A549 (cell line): Measurements from ENCODE around the gene DARS1. TPM values are rescaled to one million over a fixed set of nuclear protein-coding genes. Genes with fewer than 3 reads are reported as not detected.

Experiments used
- ATAC-seq, 2 experiments: fragments of 200-7000 bp in 1 of 2; fragments of >200 bp in 1 of 2; cut with Nextera tagmentation in 1 of 2; cut with Tn5 transposase in 1 of 2; 3 replicates each; pipeline versions ENCODE4 v1.8.0 to v1.9.1; 2018 to 2020; ENCODE audit warnings: mild to moderate bottlenecking in 1 of 2, moderate library complexity in 1 of 2
- CTCF ChIA-PET: fragments of 300-600 bp; sonication (Branson Sonifier 250); formaldehyde crosslinking; extraction: SDS; loops from one replicate; lab custom pipeline; 2021; ENCODE audit warnings: antibody characterized with exemption, inconsistent platforms; lab: Yijun Ruan, JAX
- POLR2A ChIA-PET: fragments of 350-600 bp; formaldehyde crosslinking; extraction: SDS; loops from one replicate; lab custom pipeline; 2021; ENCODE audit warnings: antibody characterized with exemption, inconsistent platforms; lab: Yijun Ruan, JAX
- DNase-seq, 2 experiments: peaks; one replicate each; pipeline versions ENCODE4 v3.0.0 to v3.0.0-alpha.2; 2011 to 2016; ENCODE audit warnings: low read depth in 1 of 2, low spot score in 1 of 2
- FAIRE-seq: peaks from 2 replicates; lab custom pipeline; 2011; peaks lifted over from hg19 to GRCh38; lab: Jason Lieb, UNC
- H3K27ac ChIP-seq, 2 experiments: fragments of >200 bp; sonication (Bioruptor Twin); formaldehyde crosslinking; 3 replicates each; pipeline ENCODE4 v1.5.1; 2016 to 2017
- H3K4me1 ChIP-seq: fragments of >200 bp; sonication (Bioruptor Twin); formaldehyde crosslinking; 3 replicates; pipeline ENCODE4 v1.6.1; 2016
- H3K4me2 ChIP-seq: fragments of >200 bp; sonication (Bioruptor Twin); formaldehyde crosslinking; 3 replicates; pipeline ENCODE4 v1.6.1; 2016
- H3K4me3 ChIP-seq: fragments of >200 bp; sonication (Bioruptor Twin); formaldehyde crosslinking; 3 replicates; pipeline ENCODE4 v1.5.1; 2016
- H3K9me3 ChIP-seq: fragments of >200 bp; sonication (Bioruptor Twin); formaldehyde crosslinking; 3 replicates; pipeline ENCODE4 v1.6.1; 2016
- BCL3 ChIP-seq: fragments of >200 bp; sonication (Bioruptor Twin); formaldehyde crosslinking; IDR thresholded peaks from 3 replicates; pipeline ENCODE4 v1.6.1; 2016
- CBX8 ChIP-seq: fragments of 200-600 bp; sonication (generic); IDR thresholded peaks from 2 replicates; pipeline ENCODE4 v1.6.1; 2016
- CHD2 ChIP-seq: fragments of 150-350 bp; IDR thresholded peaks from 2 replicates; pipeline ENCODE4 v1.6.1; 2014; ENCODE audit warnings: low read length; ENCODE audit not compliant: partially characterized antibody
- CHD4 ChIP-seq: fragments of 200-600 bp; sonication (generic); IDR thresholded peaks from 2 replicates; pipeline ENCODE4 v1.6.1; 2016; ENCODE audit warnings: antibody characterized with exemption, mild to moderate bottlenecking, borderline replicate concordance
- CTCF ChIP-seq: fragments of >200 bp; sonication (Bioruptor Twin); formaldehyde crosslinking; IDR thresholded peaks from 3 replicates; pipeline ENCODE4 v1.5.1; 2016
- E2F6 ChIP-seq: IDR thresholded peaks from 2 replicates; pipeline ENCODE4 v1.6.1; 2012; ENCODE audit warnings: low read depth, borderline replicate concordance
- EHMT2 ChIP-seq: fragments of 200-600 bp; sonication (generic); IDR thresholded peaks from 2 replicates; pipeline ENCODE4 v1.6.1; 2016; ENCODE audit warnings: antibody characterized with exemption, low read depth, mild to moderate bottlenecking, moderate library complexity
- ELK1 ChIP-seq: fragments of 150-350 bp; IDR thresholded peaks from 2 replicates; pipeline ENCODE4 v1.6.1; 2014; ENCODE audit warnings: low read depth, mild to moderate bottlenecking, low read length
- EP300 ChIP-seq, 2 experiments: fragments of >200 bp; sonication (Bioruptor Twin); formaldehyde crosslinking; IDR thresholded peaks; 2 replicates in 1 of 2; 3 replicates in 1 of 2; pipeline ENCODE4 v1.6.1; 2016 to 2017
- ESRRA ChIP-seq: fragments of 150-350 bp; IDR thresholded peaks from 2 replicates; pipeline ENCODE4 v1.6.1; 2014; ENCODE audit warnings: mild to moderate bottlenecking, low read length, borderline replicate concordance
- HES2 ChIP-seq: fragments of >200 bp; sonication (Bioruptor Twin); formaldehyde crosslinking; IDR thresholded peaks from 2 replicates; pipeline ENCODE4 v1.6.1; 2016
- HOXA7 ChIP-seq: fragments of 250-450 bp; sonication (Bioruptor Pico); IDR thresholded peaks from 2 replicates; pipeline ENCODE4 v1.5.0; 2020; ENCODE audit warnings: mild to moderate bottlenecking, moderate library complexity
- JUN ChIP-seq, 2 experiments: fragments of >200 bp; sonication (Bioruptor Twin); formaldehyde crosslinking; IDR thresholded peaks; 2 replicates in 1 of 2; 3 replicates in 1 of 2; pipeline ENCODE4 v1.6.1; 2016 to 2017
- KDM1A ChIP-seq: fragments of 200-600 bp; sonication (generic); IDR thresholded peaks from 2 replicates; pipeline ENCODE4 v1.6.1; 2016; ENCODE audit warnings: low read depth, mild to moderate bottlenecking
- MAFK ChIP-seq: fragments of 450-650 bp; IDR thresholded peaks from 2 replicates; pipeline ENCODE4 v1.6.1; 2014; ENCODE audit not compliant: partially characterized antibody
- NPAS2 ChIP-seq: fragments of 250-450 bp; sonication (Bioruptor Pico); IDR thresholded peaks from 2 replicates; pipeline ENCODE4 v1.8.0; 2022; ENCODE audit warnings: mild to moderate bottlenecking, moderate library complexity, borderline replicate concordance
- POLR2AphosphoS2 ChIP-seq: conservative IDR thresholded peaks from 2 replicates; pipeline ENCODE4 v1.6.1; 2012; ENCODE audit warnings: low read length, improper control_type of control experiment, inconsistent platforms
- RAD21 ChIP-seq, 2 experiments: fragments of >200 bp in 1 of 2; sonication (Bioruptor Twin) in 1 of 2; formaldehyde crosslinking in 1 of 2; IDR thresholded peaks in 1 of 2; conservative IDR thresholded peaks in 1 of 2; 2 replicates in 1 of 2; 3 replicates in 1 of 2; pipeline ENCODE4 v1.6.1; 2012 to 2018; ENCODE audit warnings: inconsistent platforms in 1 of 2
- RCOR1 ChIP-seq: fragments of 150-350 bp; IDR thresholded peaks from 2 replicates; pipeline ENCODE4 v1.6.1; 2014; ENCODE audit warnings: antibody characterized with exemption, low read length, low read depth
- SMC3 ChIP-seq: fragments of >200 bp; sonication (Bioruptor Twin); formaldehyde crosslinking; IDR thresholded peaks from 3 replicates; pipeline ENCODE4 v1.6.1; 2018; ENCODE audit warnings: inconsistent platforms
- TFCP2L1 ChIP-seq: fragments of 250-450 bp; sonication (Bioruptor Pico); IDR thresholded peaks from 2 replicates; pipeline ENCODE4 v1.5.0; 2021; ENCODE audit warnings: mild to moderate bottlenecking
- ZC3H11A ChIP-seq: fragments of 450-650 bp; IDR thresholded peaks from 2 replicates; pipeline ENCODE4 v1.6.1; 2014; ENCODE audit warnings: antibody characterized with exemption, mild to moderate bottlenecking
- ZSCAN20 ChIP-seq: fragments of 250-450 bp; sonication (Bioruptor Pico); IDR thresholded peaks from 2 replicates; pipeline ENCODE4 v1.8.0; 2022; ENCODE audit warnings: mild to moderate bottlenecking, moderate library complexity
- WGBS: methylation state at CpG from one replicate; pipeline ENCODE4 v1.1.6; 2017; ENCODE audit errors: missing lambda C conversion rate; 5-methylcytosine and 5-hydroxymethylcytosine counted together
- polyA plus RNA-seq, 4 experiments: library from polyadenylated mRNA; depleted of rRNA in 3 of 4; stranded (reverse); fragments of >200 nt; fragmentation: RNase III in 1 of 4; extraction: RNeasy Plus Mini Kit Qiagen cat#74134 plus additional on column Dnase treatment in 1 of 4; gene quantifications; 2 replicates in 3 of 4; 3 replicates in 1 of 4; pipeline ENCODE4 v1.2.3, GENCODE V29; 2011 to 2017

DARS1 gene
- polyA plus RNA-seq, 2 of the 4 experiments (the other 2 are of a cell fraction) = 83.8 to 130 TPM

- TF ChIP-seq ELK1 (no peak), EHMT2 (no peak)
These were observed 30.3 kb upstream of the DARS1 start (continued) for GRCh38 chr2:136015699-136016098.

GRCh38 chr2:136014411-136014810 lies 29.0 kb upstream of the DARS1 start:
- no peaks in the 10 kb centered on the region for H3K9me3 ChIP-seq
- no peak overlapping the region for H3K4me3 ChIP-seq
- DNase-seq (no peak), ATAC-seq (no peak)
- H3K4me2 ChIP-seq = no peak overlapping the region
- POLR2A ChIA-PET = no interaction called here
- WGBS = 44% methylated on average over 2 of the region's 2 CpGs
- no peak overlapping the region for H3K27ac ChIP-seq
- TF ChIP-seq TFCP2L1 (no peak), ZC3H11A (no peak), CTCF (no peak), NPAS2 (no peak), HOXA7 (CRISPR knock-in tag) (no peak), CHD4 (no peak), ZSCAN20 (no peak), HES2 (no peak), CHD2 (no peak), KDM1A (no peak), E2F6 (no peak), POLR2AphosphoS2 (no peak), ESRRA (no peak), JUN (IDR thresholded peaks at IDR 0.05) (no peak), RAD21 (conservative IDR thresholded peaks at IDR 0.05 in 1 of 2, IDR thresholded peaks at IDR 0.05 in 1 of 2) (no peak), SMC3 (no peak), CBX8 (no peak)
- TF ChIP-seq, all 56 proteins: peak for 0
- FAIRE-seq = no peak
- CTCF ChIA-PET = no interaction called here
- no peaks in the 10 kb centered on the region for H3K4me1 ChIP-seq

GRCh38 chr2:136013955-136014354 lies 28.5 kb upstream of the DARS1 start:
- H3K4me3 ChIP-seq = no peak overlapping the region
- no peaks in the 10 kb centered on the region for H3K9me3 ChIP-seq
- 39% methylated on average over 4 of the region's 4 CpGs for WGBS
- no peak overlapping the region for H3K4me2 ChIP-seq
- TF ChIP-seq BCL3 (no peak), KDM1A (no peak), ELK1 (no peak), EP300 (IDR thresholded peaks at IDR 0.05) (no peak), ESRRA (no peak), MAFK (no peak), RCOR1 (no peak)
- TF ChIP-seq, all 56 proteins: peak for 0
- ChIA-PET POLR2A (no interaction called here), CTCF (no interaction called here)
- no peak for DNase-seq
- ATAC-seq = no peak
- Histone ChIP-seq H3K27ac (no peak overlapping the region), H3K4me1 (no peaks in the 10 kb centered on the region)
- no peak for FAIRE-seq
